ENCODE data around the gene NAALADL2. TPM values are rescaled to one million over a fixed set of nuclear protein-coding genes. Genes with fewer than 3 reads are reported as not detected.

The NAALADL2 gene
- total and polyA plus RNA-seq, 2 of the 4 experiments (the other 2 are of a cell fraction), result 3.8 to 19.2 TPM

GRCh38 chr3:175554801-175555200, 695.7 kb downstream of the NAALADL2 start:
- Histone ChIP-seq H4K91ac (ENCODE audit: insufficient read depth, low read depth, low read length) (no peak overlapping the region), H2AK5ac (ENCODE audit: low read depth, low read length) (no peak overlapping the region), H3K36me3 (ENCODE audit: control insufficient read depth, insufficient read depth, low read length) (no peaks in the 10 kb centered on the region), H3K56ac (ENCODE audit: extremely low read depth, insufficient read depth, low read length) (no peak overlapping the region), H3K23ac (ENCODE audit: low read depth, low read length) (no peak overlapping the region), H3K18ac (ENCODE audit: low read depth, low read length) (no peak overlapping the region), H3K9ac (ENCODE audit: low read depth, low read length) (no peak overlapping the region), H4K20me1 (ENCODE audit: insufficient read depth, low read length) (no peaks in the 10 kb centered on the region), H3K9me1 (ENCODE audit: insufficient read depth, low read length) (no peaks in the 10 kb centered on the region), H2AK9ac (replicated peaks; ENCODE audit: low read depth, low read length, poor library complexity) (no peak overlapping the region), H2BK20ac (ENCODE audit: low read depth, low read length) (no peak overlapping the region), H3K4ac (ENCODE audit: low read depth, low read length) (no peak overlapping the region), H4K8ac (ENCODE audit: low read depth in 2 of 2, low read length in 2 of 2) (no peak overlapping the region), H3K4me2 (ENCODE audit: low read depth, low read length) (no peak overlapping the region), H4K5ac (ENCODE audit: low read depth, low read length) (no peak overlapping the region), H3K79me1 (ENCODE audit: low read depth in 1 of 2, low read length in 2 of 2) (no peaks in the 10 kb centered on the region), H2BK15ac (ENCODE audit: low read depth, low read length) (no peak overlapping the region), H3K14ac (replicated peaks; ENCODE audit: low read depth, low read length) (no peak overlapping the region), H3K27me3 (ENCODE audit: control insufficient read depth, insufficient read depth, low read length) (no peaks in the 10 kb centered on the region), H2BK5ac (ENCODE audit: low read depth, low read length, poor library complexity, severe bottlenecking) (no peak overlapping the region), H3K9me3 (ENCODE audit: control insufficient read depth, insufficient read depth, low read length) (no peaks in the 10 kb centered on the region), H3K27ac (ENCODE audit: insufficient read depth, low read length) (no peak overlapping the region), H2AFZ (replicated peaks; ENCODE audit: low read length, poor library complexity) (no peak overlapping the region), H3K4me1 (ENCODE audit: control insufficient read depth, insufficient read depth, low read length) (no peaks in the 10 kb centered on the region), H2BK120ac (ENCODE audit: low read depth, low read length) (no peak overlapping the region), H3K4me3 (ENCODE audit: insufficient read depth, low read depth, low read length) (no peak overlapping the region)
- ChIA-PET POLR2A (ENCODE audit: unreplicated experiment) (no interaction called here), CTCF (interaction anchor here (0.7 kb wide), 1 partner anchor 622 kb away, joined by 3 read pairs; no protein-coding TSS in a partner anchor)
- dilution Hi-C loops (cut with HindIII; ENCODE audit: low sequenced_read_pairs, unreplicated experiment) (no loop called here), intact Hi-C loops (cut with micrococcal nuclease) (no loop called here), in situ Hi-C loops (cut with MboI; ENCODE audit: low sequenced_read_pairs) (no loop called here)
- DNase-seq (no peak), ATAC-seq (ENCODE audit: low read depth) (no peak)
- TF ChIP-seq SMC3 (IDR thresholded peaks at IDR 0.05; ENCODE audit: low read depth, low read length), result no peak
- BruUV-seq (replicated peaks), result no TSS peak

Measured in IMR-90 (cell line).